H1 (cell line): ENCODE results near the gene TMEM196. TPM values are rescaled to one million over a fixed set of nuclear protein-coding genes. Genes with fewer than 3 reads are reported as not detected.
A peak's percentile ranks its signal among the peaks of the same experiment; 100 is the strongest.

Source experiments
- CTCF ChIA-PET: fragments of 300-600 bp; sonication (Branson Sonifier 250); formaldehyde crosslinking; loops from one replicate; lab custom pipeline; 2021; ENCODE audit not compliant: partially characterized antibody; lab: Charles Lee
- POLR2A ChIA-PET: fragments of 300-600 bp; sonication (Branson Sonifier 250); formaldehyde crosslinking; loops from one replicate; lab custom pipeline; 2021; ENCODE audit warnings: inconsistent platforms; ENCODE audit not compliant: partially characterized antibody; lab: Charles Lee
- DNase-seq, 2 experiments: peaks; one replicate each; pipeline versions ENCODE4 v3.0.0 to v3.0.0-alpha.2; 2010 to 2022; ENCODE audit warnings: low spot score in 2 of 2, low read depth in 1 of 2, mixed read lengths in 1 of 2
- FAIRE-seq: peaks from 2 replicates; lab custom pipeline; 2011; peaks lifted over from hg19 to GRCh38; lab: Jason Lieb, UNC
- H2AFZ ChIP-seq: 2 replicates; pipeline ENCODE4 v1.8.1; 2012; ENCODE audit warnings: low read length, inconsistent platforms
- H2AK5ac ChIP-seq: 2 replicates; pipeline ENCODE4 v1.6.1; 2013; ENCODE audit warnings: low read depth, low read length
- H2BK120ac ChIP-seq: replicated peaks from 2 replicates; pipeline ENCODE3; 2013; ENCODE audit warnings: low read depth, low read length, inconsistent platforms
- H2BK12ac ChIP-seq: 2 replicates; pipeline ENCODE4 v1.6.1; 2013; ENCODE audit warnings: low read depth, low read length
- H2BK15ac ChIP-seq: 2 replicates; pipeline ENCODE4 v1.6.1; 2013; ENCODE audit warnings: low read length
- H2BK20ac ChIP-seq: 2 replicates; pipeline ENCODE4 v1.6.1; 2013; ENCODE audit warnings: low read length
- H2BK5ac ChIP-seq: 2 replicates; pipeline ENCODE4 v1.6.1; 2013; ENCODE audit warnings: low read depth, low read length
- H3K14ac ChIP-seq: 2 replicates; pipeline ENCODE4 v1.6.1; 2013; ENCODE audit warnings: inconsistent platforms; ENCODE audit not compliant: insufficient read length
- H3K18ac ChIP-seq: 2 replicates; pipeline ENCODE4 v1.6.1; 2013; ENCODE audit warnings: low read length; ENCODE audit errors: extremely low read depth
- H3K23ac ChIP-seq: 2 replicates; pipeline ENCODE4 v1.6.1; 2013; ENCODE audit warnings: inconsistent platforms; ENCODE audit not compliant: insufficient read length
- H3K23me2 ChIP-seq: 2 replicates; pipeline ENCODE4 v1.6.1; 2013; ENCODE audit warnings: low read depth, low read length
- H3K27ac ChIP-seq: 2 replicates; pipeline ENCODE4 v1.6.1; 2011; ENCODE audit warnings: low read depth, low read length, inconsistent platforms
- H3K27me3 ChIP-seq, 4 experiments: replicated peaks in 1 of 4; 1 replicate in 1 of 4; 2 replicates in 3 of 4; pipeline versions ENCODE4 v1.6.1 to v1.8.1; 2011 to 2013; ENCODE audit warnings: low read length in 3 of 4, mild to moderate bottlenecking in 3 of 4, inconsistent platforms in 2 of 4, mixed read lengths in 2 of 4, moderate library complexity in 1 of 4; ENCODE audit not compliant: control insufficient read depth in 3 of 4, insufficient read depth in 3 of 4; ENCODE audit errors: extremely low read depth in 1 of 4
- H3K36me3 ChIP-seq, 4 experiments: 2 replicates each; pipeline versions ENCODE4 v1.6.1 to v1.8.1; 2011 to 2013; ENCODE audit warnings: mild to moderate bottlenecking in 4 of 4, low read length in 3 of 4, moderate library complexity in 2 of 4, control low read depth in 1 of 4, inconsistent platforms in 1 of 4; ENCODE audit not compliant: insufficient read depth in 4 of 4, control insufficient read depth in 2 of 4
- H3K4ac ChIP-seq: replicated peaks from 2 replicates; pipeline ENCODE3; 2013; ENCODE audit warnings: low read length, low read depth, mixed read lengths, inconsistent platforms; ENCODE audit not compliant: insufficient read length
- H3K4me1 ChIP-seq, 4 experiments: replicated peaks in 1 of 4; 1 replicate in 1 of 4; 2 replicates in 3 of 4; pipeline versions ENCODE4 v1.6.1 to v1.8.1; 2011 to 2013; ENCODE audit warnings: low read length in 3 of 4, inconsistent platforms in 2 of 4, mixed read lengths in 1 of 4; ENCODE audit not compliant: insufficient read depth in 4 of 4, control insufficient read depth in 3 of 4
- H3K4me2 ChIP-seq, 2 experiments: 2 replicates each; pipeline versions ENCODE4 v1.6.1 to v1.8.1; 2011 to 2013; ENCODE audit warnings: low read depth in 2 of 2, low read length in 2 of 2, control low read depth in 1 of 2, inconsistent platforms in 1 of 2, mild to moderate bottlenecking in 1 of 2; ENCODE audit not compliant: insufficient read depth in 1 of 2
- H3K4me3 ChIP-seq, 4 experiments: fragments of 200-600, 300-600 bp in 1 of 4; sonication (generic), shearing (Covaris generic), sonication (Bioruptor Twin) in 1 of 4; 2 replicates each; pipeline versions ENCODE4 v1.5.1 to v1.8.1; 2011 to 2016; ENCODE audit warnings: low read length in 4 of 4, low read depth in 3 of 4, control low read depth in 2 of 4, inconsistent platforms in 2 of 4, mild to moderate bottlenecking in 2 of 4, mixed read lengths in 1 of 4, moderate library complexity in 1 of 4; ENCODE audit not compliant: insufficient read depth in 2 of 4; ENCODE audit errors: extremely low read depth in 1 of 4
- H3K56ac ChIP-seq: replicated peaks from 2 replicates; pipeline ENCODE3; 2013; ENCODE audit warnings: low read depth, mild to moderate bottlenecking, mixed read lengths, low read length, inconsistent platforms; ENCODE audit not compliant: insufficient read length
- H3K79me1 ChIP-seq: 2 replicates; pipeline ENCODE4 v1.6.1; 2013; ENCODE audit warnings: low read depth, low read length, control low read depth
- H3K79me2 ChIP-seq, 2 experiments: 2 replicates each; pipeline versions ENCODE4 v1.6.1 to v1.8.1; 2012 to 2013; ENCODE audit warnings: low read length in 2 of 2, mild to moderate bottlenecking in 2 of 2, inconsistent platforms in 1 of 2; ENCODE audit not compliant: insufficient read depth in 2 of 2, control insufficient read depth in 1 of 2
- H3K9ac ChIP-seq, 4 experiments: replicated peaks in 1 of 4; 1 replicate in 1 of 4; 2 replicates in 3 of 4; pipeline versions ENCODE4 v1.6.1 to v1.8.1; 2011 to 2013; ENCODE audit warnings: low read depth in 3 of 4, low read length in 3 of 4, control low read depth in 2 of 4, mild to moderate bottlenecking in 2 of 4, moderate library complexity in 2 of 4, inconsistent platforms in 1 of 4; ENCODE audit errors: extremely low read depth in 1 of 4
- H3K9me3 ChIP-seq, 2 experiments: 2 replicates each; pipeline versions ENCODE4 v1.6.1 to v1.8.1; 2012 to 2013; ENCODE audit warnings: mild to moderate bottlenecking in 2 of 2, moderate library complexity in 2 of 2, control low read depth in 1 of 2, inconsistent platforms in 1 of 2, low read depth in 1 of 2, low read length in 1 of 2, mixed read lengths in 1 of 2; ENCODE audit not compliant: insufficient read depth in 2 of 2
- H4K20me1 ChIP-seq, 2 experiments: replicated peaks in 1 of 2; 2 replicates each; pipeline versions ENCODE3 to v1.8.1; 2011 to 2013; ENCODE audit warnings: inconsistent platforms in 2 of 2, low read length in 2 of 2, mild to moderate bottlenecking in 1 of 2; ENCODE audit not compliant: insufficient read depth in 2 of 2, control insufficient read depth in 1 of 2
- H4K5ac ChIP-seq: 2 replicates; pipeline ENCODE4 v1.6.1; 2013; ENCODE audit warnings: low read length, low read depth, mixed read lengths, inconsistent platforms; ENCODE audit not compliant: insufficient read length
- H4K8ac ChIP-seq: 2 replicates; pipeline ENCODE4 v1.8.0; 2013; ENCODE audit warnings: mild to moderate bottlenecking, moderate library complexity, low read length, inconsistent platforms; ENCODE audit not compliant: insufficient read depth; ENCODE audit errors: extremely low read depth
- H4K91ac ChIP-seq: replicated peaks from 2 replicates; pipeline ENCODE3; 2013; ENCODE audit warnings: low read length, mixed read lengths, inconsistent platforms; ENCODE audit not compliant: insufficient read length
- BRCA1 ChIP-seq: IDR thresholded peaks from 2 replicates; pipeline ENCODE4 v1.6.1; 2012; ENCODE audit warnings: low read depth, low read length, improper control_type of control experiment
- CBX8 ChIP-seq: fragments of 300-800, 300-1000 bp; sonication (generic); IDR thresholded peaks from 2 replicates; pipeline ENCODE4 v1.7.1; 2016; ENCODE audit warnings: low read depth, low read length, borderline replicate concordance
- CHD1 ChIP-seq: IDR thresholded peaks from 2 replicates; pipeline ENCODE4 v1.6.1; 2012; ENCODE audit warnings: low read depth, low read length, improper control_type of control experiment
- CREB1 ChIP-seq: IDR thresholded peaks from 2 replicates; pipeline ENCODE4 v1.6.1; 2012; ENCODE audit warnings: inconsistent platforms
- FOSL1 ChIP-seq: IDR thresholded peaks from 2 replicates; pipeline ENCODE4 v1.6.1; 2011; ENCODE audit warnings: mild to moderate bottlenecking, low read depth, low read length, moderate library complexity; ENCODE audit not compliant: insufficient read depth
- GTF2F1 ChIP-seq: IDR thresholded peaks from 2 replicates; pipeline ENCODE4 v1.6.1; 2012; ENCODE audit warnings: low read depth, low read length, improper control_type of control experiment, borderline replicate concordance
- KDM1A ChIP-seq: fragments of 200-600, 300-600 bp; sonication (generic); IDR thresholded peaks from 2 replicates; pipeline ENCODE4 v1.7.1; 2016; ENCODE audit warnings: mild to moderate bottlenecking, low read length, borderline replicate concordance
- NANOG ChIP-seq: IDR thresholded peaks from 2 replicates; pipeline ENCODE4 v1.6.1; 2011; ENCODE audit warnings: low read length, low read depth, mild to moderate bottlenecking, inconsistent platforms; ENCODE audit not compliant: insufficient read depth, poor library complexity, severe bottlenecking
- RNF2 ChIP-seq: fragments of 200-900, 300-1000 bp; sonication (generic); IDR thresholded peaks from 2 replicates; pipeline ENCODE4 v1.7.1; 2016; ENCODE audit warnings: borderline replicate concordance, low read depth, mild to moderate bottlenecking, antibody characterized with exemption, low read length; ENCODE audit not compliant: poor library complexity, severe bottlenecking; ENCODE audit errors: missing control alignments
- SAP30 ChIP-seq: fragments of 300-600 bp; sonication (generic); IDR thresholded peaks from 2 replicates; pipeline ENCODE4 v1.7.1; 2012; ENCODE audit warnings: low read length, moderate library complexity, mild to moderate bottlenecking, inconsistent platforms; ENCODE audit not compliant: insufficient read depth, insufficient replicate concordance
- SUZ12 ChIP-seq: fragments of 200-600 bp; sonication (generic); IDR thresholded peaks from 2 replicates; pipeline ENCODE4 v1.6.1; 2012; ENCODE audit warnings: mild to moderate bottlenecking, inconsistent platforms, low read length, moderate library complexity, mixed read lengths
- TAF1 ChIP-seq: IDR thresholded peaks from 2 replicates; pipeline ENCODE4 v1.6.1; 2011; ENCODE audit warnings: mild to moderate bottlenecking, low read depth, low read length
- TEAD4 ChIP-seq: IDR thresholded peaks from 2 replicates; pipeline ENCODE4 v1.6.1; 2012; ENCODE audit warnings: low read depth, low read length, inconsistent platforms, mixed read lengths
- WGBS, 2 experiments: shearing (Covaris generic) in 1 of 2; methylation state at CpG; one replicate each; pipeline versions ENCODE4 v1.1.6 to v1.1.7; 2013 to 2015; ENCODE audit warnings: low lambda C conversion rate in 2 of 2, mixed read lengths in 2 of 2, inconsistent platforms in 1 of 2, low coverage in 1 of 2, missing lambda C conversion rate in 1 of 2; ENCODE audit not compliant: insufficient replicate concordance in 2 of 2, insufficient coverage in 1 of 2, insufficient read length in 1 of 2; ENCODE audit errors: extremely low coverage in 1 of 2, missing lambda C conversion rate in 1 of 2; 5-methylcytosine and 5-hydroxymethylcytosine counted together
- polyA plus RNA-seq, 7 experiments: library from polyadenylated mRNA; depleted of rRNA in 3 of 7; stranded (reverse) in 5 of 7; unstranded in 2 of 7; fragments of >200 nt in 5 of 7; fragments of 200-250 nt in 2 of 7; gene quantifications; 1 replicate in 5 of 7; 2 replicates in 1 of 7; 4 replicates in 1 of 7; pipeline versions ENCODE4 v1.2.1 to v1.2.3, GENCODE V29; 2011 to 2013; ENCODE audit warnings: missing spikeins in 2 of 7, mixed read lengths in 2 of 7
- total RNA-seq: library from RNA; stranded (reverse); fragmentation: NEBNext Ultra II Directional; extraction: Animal tissue kit (Norgen Biotek cat#: 25700); gene quantifications from 2 replicates; pipeline ENCODE4 v1.2.1, GENCODE V29; 2021
- TF ChIP-seq, protein P1 (sequence below): IDR thresholded peaks from 2 replicates; pipeline ENCODE4 v1.6.1; 2012; ENCODE audit warnings: inconsistent platforms

Gene TMEM196
- total and polyA plus RNA-seq, 2 of the 8 experiments (the other 6 are each of a cell fraction or from before 2014, with no cell fraction given), result 0.06 to 0.07 TPM

- no peaks in the 10 kb centered on the region for H3K36me3 ChIP-seq
- DNase-seq (no peak), FAIRE-seq (no peak)
- WGBS, 2 experiments, result 81 to 100% methylated on average over 1 to 4 of the region's 4 CpGs
- no peak overlapping the region for H3K56ac ChIP-seq
- no peak overlapping the region for H3K9ac ChIP-seq
- no peak overlapping the region for H4K5ac ChIP-seq
- no peak overlapping the region for H3K27ac ChIP-seq
- H2BK12ac ChIP-seq, result no peak overlapping the region
- no peaks in the 10 kb centered on the region for H3K79me2 ChIP-seq
- H3K79me1 ChIP-seq, result no peaks in the 10 kb centered on the region
- H3K9me3 ChIP-seq, result no peaks in the 10 kb centered on the region
- no peak overlapping the region for H4K91ac ChIP-seq
- no peak overlapping the region for H3K4me3 ChIP-seq
- no peak overlapping the region for H2AK5ac ChIP-seq
- no peaks in the 10 kb centered on the region for H3K27me3 ChIP-seq
- H3K23me2 ChIP-seq, result no peaks in the 10 kb centered on the region
- H3K4me1 ChIP-seq, result no peaks in the 10 kb centered on the region
- H3K18ac ChIP-seq, result no peak overlapping the region
- H2BK15ac ChIP-seq, result no peak overlapping the region
- H2BK20ac ChIP-seq, result no peak overlapping the region
- no peaks in the 10 kb centered on the region for H4K20me1 ChIP-seq
- no peak overlapping the region for H2BK120ac ChIP-seq
- ChIA-PET CTCF (interaction anchor here (0.7 to 2.1 kb wide), 5 partner anchors 36 to 692 kb away, joined by 3 to 5 read pairs (median 4); no protein-coding TSS in a partner anchor), POLR2A (no interaction called here)
- no peak overlapping the region for H2BK5ac ChIP-seq
- H3K23ac ChIP-seq, result no peak overlapping the region
- no peak overlapping the region for H4K8ac ChIP-seq
- H3K4ac ChIP-seq, result no peak overlapping the region
- H2AFZ ChIP-seq, result peak overlapping the region; percentile 68
- no peak overlapping the region for H3K14ac ChIP-seq
- no peak overlapping the region for H3K4me2 ChIP-seq
- no peak for TF ChIP-seq GTF2F1
- no peak for TF ChIP-seq TAF1
- TF ChIP-seq CHD1, result no peak
- TF ChIP-seq KDM1A, result no peak
- no peak for TF ChIP-seq BRCA1
- TF ChIP-seq RNF2, result no peak
- no peak for TF ChIP-seq CREB1
- TF ChIP-seq TEAD4, result no peak
- TF ChIP-seq SAP30, result no peak
- TF ChIP-seq CBX8, result no peak
- TF ChIP-seq NANOG, result no peak
- no peak for TF ChIP-seq FOSL1
- TF ChIP-seq SUZ12, result no peak
- TF ChIP-seq, protein P1, sequence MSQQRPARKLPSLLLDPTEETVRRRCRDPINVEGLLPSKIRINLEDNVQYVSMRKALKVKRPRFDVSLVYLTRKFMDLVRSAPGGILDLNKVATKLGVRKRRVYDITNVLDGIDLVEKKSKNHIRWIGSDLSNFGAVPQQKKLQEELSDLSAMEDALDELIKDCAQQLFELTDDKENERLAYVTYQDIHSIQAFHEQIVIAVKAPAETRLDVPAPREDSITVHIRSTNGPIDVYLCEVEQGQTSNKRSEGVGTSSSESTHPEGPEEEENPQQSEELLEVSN, result no peak
Observed at GRCh38 chr7:19749658-19750057, 23.8 kb downstream of the TMEM196 start.
